Pancreas (tissue), 10 donors: ENCODE measurements around the gene RBM38. TPM values are rescaled to one million over a fixed set of nuclear protein-coding genes. Genes with fewer than 3 reads are reported as not detected.

Experiments
- ATAC-seq, 4 donors: fragments of 200-7000 bp; cut with Tn5 transposase; one replicate each; pipeline versions ENCODE4 v1.8.0 to v1.9.1; 2020; ENCODE audit warnings: mild to moderate bottlenecking in 4 of 4, moderate library complexity in 4 of 4
- DNase-seq, 6 donors: peaks; one replicate each; pipeline ENCODE4 v3.0.0-alpha.2; 2020
- FAIRE-seq: peaks from 2 replicates; lab custom pipeline; 2012; peaks lifted over from hg19 to GRCh38; lab: Jason Lieb, UNC
- H3K27ac ChIP-seq, 4 donors: fragments of 200-600 bp; sonication (generic); 1 replicate in 3 of 4; 2 replicates in 1 of 4; pipeline versions ENCODE4 v1.5.0 to v1.8.0; 2020
- H3K27me3 ChIP-seq, 4 donors: fragments of 200-600 bp; one replicate each; pipeline ENCODE4 v1.8.0; 2021
- H3K36me3 ChIP-seq, 3 donors: fragments of 200-600 bp; sonication (generic) in 1 of 3; one replicate each; pipeline versions ENCODE4 v1.5.0 to v1.8.0; 2020 to 2021
- H3K4me1 ChIP-seq, 3 donors: fragments of 200-600 bp; one replicate each; pipeline ENCODE4 v1.8.0; 2021
- H3K4me3 ChIP-seq, 4 donors: fragments of 200-600 bp; sonication (generic) in 2 of 4; one replicate each; pipeline versions ENCODE4 v1.5.0 to v1.8.0; 2020 to 2021
- H3K9me3 ChIP-seq, 4 donors: fragments of 200-600 bp; one replicate each; pipeline ENCODE4 v1.8.0; 2021
- CTCF ChIP-seq, 4 donors: fragments of 200-600 bp; sonication (generic) in 3 of 4; IDR thresholded peaks; one replicate each; pipeline versions ENCODE4 v1.5.0 to v1.8.0; 2021; ENCODE audit warnings: antibody characterized with exemption in 4 of 4
- WGBS, 2 donors: extraction: QIAGEN DNeasy Blood & Tissue Kit; methylation state at CpG; one replicate each; pipeline ENCODE4 v1.1.7; 2013; 5-methylcytosine and 5-hydroxymethylcytosine counted together
- intact Hi-C, 3 donors: fragments of 100-400 bp; cut with DNase I; formaldehyde crosslinking; loops; one replicate each; pipeline versions ENCODE4 v1.11.1 to v1.14.2; 2022
- polyA plus RNA-seq, 2 donors: library from polyadenylated mRNA; stranded (reverse); fragments of 200-250 nt; gene quantifications; one replicate each; pipeline ENCODE4 v1.2.3, GENCODE V29; 2013
- total RNA-seq, 6 donors: library from RNA; stranded (reverse); fragmentation: NEBNext Ultra II Directional in 4 of 6; extraction: Animal tissue kit (Norgen Biotek cat#: 25700) in 4 of 6; gene quantifications; one replicate each; pipeline versions ENCODE4 v1.2.1 to v1.2.4, GENCODE V29; 2021 to 2023
- donor health status: healthy with polysubstance abuse.
- donor health status: DM: no; HTN: no; CAD: no; lungs with moderate emphysema.
- donor health status: DM: no; HTN: no; CAD: no.
- donor health status: control.
- donor health status: control.
- donor health status: Bipolar disorder and iron deficiency.
- donor health status: DM: yes; HTN: yes; CAD: no.
- donor health status: DM: no; HTN: no; CAD: no.
- donor health status: DM: no; HTN: no; CAD: no.
- donor health status: DM: yes; HTN: yes; CAD: no.

Gene RBM38
- total and polyA plus RNA-seq, 8 donors, result 3.9 to 13.1 (median 6.2) TPM

DNA sequence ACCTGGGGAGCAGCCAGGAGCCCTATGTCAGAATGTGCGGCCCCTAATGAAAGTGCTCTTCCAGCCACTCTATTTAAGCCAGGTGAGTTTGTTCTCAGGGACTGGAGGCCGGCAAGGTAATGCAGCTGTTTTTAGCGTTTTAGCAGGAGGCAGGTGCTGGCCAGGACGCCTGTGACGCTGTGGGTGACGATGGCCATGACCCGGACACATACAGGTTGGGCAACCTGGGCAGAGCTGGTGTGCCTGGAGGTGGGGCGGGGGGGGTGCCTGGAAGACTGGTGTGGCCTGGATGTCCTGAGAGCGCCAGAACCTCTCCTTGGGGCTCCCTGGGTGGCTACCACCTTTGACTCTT lies 51.7 kb downstream of the RBM38 start:
- WGBS, 2 donors, result 57 to 88% methylated on average over 9 of the region's 9 CpGs
- DNase-seq, result peak in 4 of 6 donors; percentile 49 to 87 (median 74)
- ATAC-seq, result peak in 3 of 4 donors; percentile 2 to 39 (median 31)
- intact Hi-C loops, result no loop called here
- H3K36me3 ChIP-seq, result no peaks in the 10 kb centered on the region
- no peak overlapping the region for H3K4me3 ChIP-seq
- H3K27ac ChIP-seq, result peak overlapping the region in 3 of 4 donors; percentile 18 to 73 (median 23)
- peaks cover 22 to 31% (median 26%) of the 10 kb centered on the region in 3 donors for H3K4me1 ChIP-seq
- no peak for FAIRE-seq
- no peak for TF ChIP-seq CTCF (IDR thresholded peaks at IDR 0.05)
- no peaks in the 10 kb centered on the region for H3K9me3 ChIP-seq
- H3K27me3 ChIP-seq, result no peaks in the 10 kb centered on the region

- Histone ChIP-seq H3K27ac (peak overlapping the region in 1 of 4 donors; percentile 23), H3K36me3 (no peaks in the 10 kb centered on the region), H3K4me3 (no peak overlapping the region), H3K4me1 (peaks cover 22 to 31% (median 24%) of the 10 kb centered on the region in 3 donors), H3K9me3 (no peaks in the 10 kb centered on the region), H3K27me3 (no peaks in the 10 kb centered on the region)
- FAIRE-seq, result no peak
- intact Hi-C loops, result no loop called here
- TF ChIP-seq CTCF (IDR thresholded peaks at IDR 0.05), result no peak
- DNase-seq, result no peak
- ATAC-seq, result no peak
- 84 to 86% methylated on average over 18 of the region's 18 CpGs for WGBS, 2 donors
Observed at GRCh38 chr20:57443349-57444265, 52.4 kb downstream of the RBM38 start.

- H3K27ac ChIP-seq, result no peak overlapping the region
- H3K4me3 ChIP-seq, result no peak overlapping the region
- no peaks in the 10 kb centered on the region for H3K9me3 ChIP-seq
- peaks cover 22 to 31% (median 22%) of the 10 kb centered on the region in 3 donors for H3K4me1 ChIP-seq
- 69 to 84% methylated on average over 14 to 16 of the region's 16 CpGs for WGBS, 2 donors
- no peak for FAIRE-seq
- no peaks in the 10 kb centered on the region for H3K27me3 ChIP-seq
- intact Hi-C loops, result no loop called here
- no peak for ATAC-seq
- no peak for TF ChIP-seq CTCF (IDR thresholded peaks at IDR 0.05)
- no peak for DNase-seq
- no peaks in the 10 kb centered on the region for H3K36me3 ChIP-seq
Observed at GRCh38 chr20:57444394-57445048, 53.3 kb downstream of the RBM38 start.

DNA sequence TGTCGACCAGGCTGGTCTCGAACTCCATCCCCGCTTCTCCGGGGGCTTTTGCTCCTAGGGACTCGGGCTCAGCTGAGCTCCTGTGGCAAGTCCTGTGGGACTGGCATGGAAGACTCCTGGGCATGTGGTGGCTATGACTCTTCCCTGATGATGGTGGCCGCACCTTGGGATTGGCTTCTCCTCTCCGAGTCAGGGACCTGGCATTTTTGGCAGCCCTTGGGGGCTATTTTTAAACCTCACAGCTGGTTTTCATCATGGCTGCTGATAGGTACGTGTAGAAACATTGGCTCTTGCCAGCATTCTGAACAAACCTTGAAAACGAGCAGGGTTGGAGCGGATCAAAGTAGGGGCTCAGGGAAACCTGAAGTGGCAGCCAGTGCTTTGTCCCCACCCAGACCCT lies 54.1 kb downstream of the RBM38 start:
- no peak for TF ChIP-seq CTCF (IDR thresholded peaks at IDR 0.05)
- no peaks in the 10 kb centered on the region for H3K36me3 ChIP-seq
- peaks cover 14 to 24% (median 16%) of the 10 kb centered on the region in 3 donors for H3K4me1 ChIP-seq
- intact Hi-C loops, result no loop called here
- H3K4me3 ChIP-seq, result no peak overlapping the region
- FAIRE-seq (no peak), ATAC-seq (no peak), DNase-seq (no peak)
- H3K27me3 ChIP-seq, result no peaks in the 10 kb centered on the region
- no peak overlapping the region for H3K27ac ChIP-seq
- no peaks in the 10 kb centered on the region for H3K9me3 ChIP-seq
- WGBS, 2 donors, result 60% methylated on average over 10 of the region's 10 CpGs
